SK-N-SH treated with all-trans-retinoic acid at 6 μM for 48 hours (cell line): ENCODE data around the gene KNSTRN.

Experiments
- ARNTL ChIP-seq: fragments of 450-650 bp; formaldehyde crosslinking; IDR thresholded peaks from 2 replicates; pipeline ENCODE4 v1.5.0; 2020; ENCODE audit warnings: low read depth, mild to moderate bottlenecking, moderate library complexity, borderline replicate concordance
- GLIS3 ChIP-seq: fragments of 250-450 bp; sonication (Bioruptor Pico); IDR thresholded peaks from 2 replicates; pipeline ENCODE4 v1.5.0; 2020; ENCODE audit warnings: mild to moderate bottlenecking, moderate library complexity
- SNAI2 ChIP-seq: fragments of 250-450 bp; sonication (Bioruptor Pico); IDR thresholded peaks from 2 replicates; pipeline ENCODE4 v1.5.0; 2020; ENCODE audit warnings: mild to moderate bottlenecking, moderate library complexity
- TCF4 ChIP-seq: fragments of 250-450 bp; sonication (Bioruptor Pico); IDR thresholded peaks from 2 replicates; pipeline ENCODE4 v1.8.0; 2021; ENCODE audit warnings: mild to moderate bottlenecking, moderate library complexity, borderline replicate concordance
- ZNF8 ChIP-seq: fragments of 450-650 bp; formaldehyde crosslinking; IDR thresholded peaks from 2 replicates; pipeline ENCODE4 v1.5.0; 2020; ENCODE audit warnings: mild to moderate bottlenecking, moderate library complexity
- TF ChIP-seq, protein P1 (sequence below): fragments of 250-450 bp; sonication (Bioruptor Pico); IDR thresholded peaks from 2 replicates; pipeline ENCODE4 v1.5.1; 2020; ENCODE audit warnings: low read depth, mild to moderate bottlenecking, moderate library complexity

DNA sequence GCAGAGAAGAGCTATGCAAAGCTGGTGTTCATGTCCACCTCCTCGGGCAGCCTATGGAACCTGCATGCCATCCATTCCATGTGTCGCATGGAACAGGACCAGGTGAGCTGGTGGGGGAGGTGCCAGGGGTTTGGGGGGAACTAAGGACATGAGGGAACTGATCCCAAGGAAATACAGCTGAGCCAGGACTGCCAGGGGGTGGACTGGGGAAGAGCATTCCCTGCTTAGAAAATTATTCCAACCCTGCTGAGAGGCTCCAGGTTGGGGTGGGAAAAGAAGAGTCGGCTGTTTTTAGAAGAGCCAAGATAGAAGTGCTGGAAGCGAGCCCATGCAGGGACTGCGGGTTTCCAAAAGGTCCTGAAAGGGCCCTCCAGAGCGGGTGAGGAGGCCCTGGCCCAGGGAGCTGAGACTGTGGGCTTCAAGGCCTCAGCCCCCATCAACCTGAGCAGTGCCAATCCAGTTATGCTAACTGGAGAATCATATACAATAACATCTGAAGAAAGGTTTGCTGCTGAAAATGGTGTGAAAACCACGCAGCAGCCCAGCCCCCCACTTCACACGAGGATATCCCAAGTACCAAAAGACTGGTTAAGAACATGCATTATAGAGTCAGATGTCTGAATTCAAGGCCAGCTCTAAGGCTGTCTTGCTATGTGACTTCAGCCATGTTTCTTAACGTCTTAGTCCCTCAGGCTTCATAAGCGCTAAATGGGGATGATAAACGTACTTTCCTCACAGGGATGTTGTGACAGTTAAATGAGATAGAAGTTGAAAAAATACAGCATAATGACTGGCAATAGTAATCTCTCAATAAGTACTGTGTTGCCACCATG lies 16.7 kb upstream of the KNSTRN start:
- TF ChIP-seq ZNF8 (CRISPR knock-in tag) (no peak), GLIS3 (CRISPR knock-in tag) (no peak), SNAI2 (CRISPR knock-in tag) (no peak), TCF4 (no peak), ARNTL (CRISPR knock-in tag) (no peak)
- TF ChIP-seq, protein P1, sequence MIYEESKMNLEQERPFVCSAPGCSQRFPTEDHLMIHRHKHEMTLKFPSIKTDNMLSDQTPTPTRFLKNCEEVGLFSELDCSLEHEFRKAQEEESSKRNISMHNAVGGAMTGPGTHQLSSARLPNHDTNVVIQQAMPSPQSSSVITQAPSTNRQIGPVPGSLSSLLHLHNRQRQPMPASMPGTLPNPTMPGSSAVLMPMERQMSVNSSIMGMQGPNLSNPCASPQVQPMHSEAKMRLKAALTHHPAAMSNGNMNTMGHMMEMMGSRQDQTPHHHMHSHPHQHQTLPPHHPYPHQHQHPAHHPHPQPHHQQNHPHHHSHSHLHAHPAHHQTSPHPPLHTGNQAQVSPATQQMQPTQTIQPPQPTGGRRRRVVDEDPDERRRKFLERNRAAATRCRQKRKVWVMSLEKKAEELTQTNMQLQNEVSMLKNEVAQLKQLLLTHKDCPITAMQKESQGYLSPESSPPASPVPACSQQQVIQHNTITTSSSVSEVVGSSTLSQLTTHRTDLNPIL (CRISPR knock-in tag) = no peak
